ENCODE results near the gene OXA1L.
"Not testable (repeated sequence)": the region's sequence is repeated elsewhere in the genome, so short reads cannot be mapped to it uniquely, and the experiment has no call there.

Gene OXA1L

GRCh38 chr14:22802860-22803686 lies 36.6 kb downstream of the OXA1L start:
- Histone ChIP-seq H3K4me3 (no peak overlapping the region), H3K27ac (no peak overlapping the region)
- TF ChIP-seq, protein P1, sequence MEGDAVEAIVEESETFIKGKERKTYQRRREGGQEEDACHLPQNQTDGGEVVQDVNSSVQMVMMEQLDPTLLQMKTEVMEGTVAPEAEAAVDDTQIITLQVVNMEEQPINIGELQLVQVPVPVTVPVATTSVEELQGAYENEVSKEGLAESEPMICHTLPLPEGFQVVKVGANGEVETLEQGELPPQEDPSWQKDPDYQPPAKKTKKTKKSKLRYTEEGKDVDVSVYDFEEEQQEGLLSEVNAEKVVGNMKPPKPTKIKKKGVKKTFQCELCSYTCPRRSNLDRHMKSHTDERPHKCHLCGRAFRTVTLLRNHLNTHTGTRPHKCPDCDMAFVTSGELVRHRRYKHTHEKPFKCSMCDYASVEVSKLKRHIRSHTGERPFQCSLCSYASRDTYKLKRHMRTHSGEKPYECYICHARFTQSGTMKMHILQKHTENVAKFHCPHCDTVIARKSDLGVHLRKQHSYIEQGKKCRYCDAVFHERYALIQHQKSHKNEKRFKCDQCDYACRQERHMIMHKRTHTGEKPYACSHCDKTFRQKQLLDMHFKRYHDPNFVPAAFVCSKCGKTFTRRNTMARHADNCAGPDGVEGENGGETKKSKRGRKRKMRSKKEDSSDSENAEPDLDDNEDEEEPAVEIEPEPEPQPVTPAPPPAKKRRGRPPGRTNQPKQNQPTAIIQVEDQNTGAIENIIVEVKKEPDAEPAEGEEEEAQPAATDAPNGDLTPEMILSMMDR (IDR thresholded peaks at IDR 0.05): no peak
- no peak for DNase-seq (ENCODE audit: low spot score)

DNA sequence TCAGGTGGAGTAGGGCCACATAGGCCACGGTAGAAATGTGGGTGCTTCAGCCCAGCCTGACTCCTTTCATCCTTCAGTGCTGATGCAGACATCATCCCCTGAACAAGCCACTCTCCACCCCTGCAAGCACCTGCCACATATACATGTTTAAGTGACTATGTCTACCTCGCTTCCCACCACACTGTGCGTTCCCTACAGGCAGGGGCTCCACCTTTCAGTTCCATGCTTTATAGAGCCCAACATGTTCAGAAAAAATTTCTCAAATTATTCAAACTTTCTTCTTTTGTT lies 37.1 kb downstream of the OXA1L start:
- TF ChIP-seq, protein P1 (IDR thresholded peaks at IDR 0.05): no peak
- Histone ChIP-seq H3K27ac (no peak overlapping the region), H3K4me3 (no peak overlapping the region)
- DNase-seq (ENCODE audit: low spot score): no peak

DNA sequence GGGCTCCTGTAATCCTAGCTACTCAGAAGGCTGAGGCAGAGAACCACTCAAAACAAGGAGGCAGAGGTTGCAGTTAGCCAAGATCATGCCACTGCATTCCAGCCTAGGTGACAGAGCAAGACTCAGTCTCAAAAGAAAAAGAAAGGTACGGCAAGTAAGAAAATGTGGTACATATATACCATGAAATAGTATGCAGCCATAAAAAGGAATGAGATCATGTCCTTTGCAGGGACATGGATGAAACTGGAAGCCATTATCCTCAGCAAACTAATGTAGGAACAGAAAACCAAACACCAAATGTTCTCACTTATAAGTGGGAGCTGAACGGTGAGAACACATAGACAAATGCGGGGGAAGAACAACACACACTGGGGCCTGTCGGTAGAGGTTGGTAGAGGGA lies 38.7 kb downstream of the OXA1L start:
- not testable (repeated sequence) for DNase-seq (ENCODE audit: low spot score); H3K4me3 ChIP-seq; H3K27ac ChIP-seq

GRCh38 chr14:22807432-22808087 lies 41.1 kb downstream of the OXA1L start:
- TF ChIP-seq, protein P1 (IDR thresholded peaks at IDR 0.05): no peak
- no peak for DNase-seq (ENCODE audit: low spot score)
- no peak overlapping the region for H3K27ac ChIP-seq
- H3K4me3 ChIP-seq: no peak overlapping the region

- TF ChIP-seq, protein P1 (IDR thresholded peaks at IDR 0.05): no peak
- Histone ChIP-seq H3K27ac (no peak overlapping the region), H3K4me3 (no peak overlapping the region)
- DNase-seq (ENCODE audit: low spot score): no peak
Observed at GRCh38 chr14:22808388-22809209, 42.1 kb downstream of the OXA1L start.

DNA sequence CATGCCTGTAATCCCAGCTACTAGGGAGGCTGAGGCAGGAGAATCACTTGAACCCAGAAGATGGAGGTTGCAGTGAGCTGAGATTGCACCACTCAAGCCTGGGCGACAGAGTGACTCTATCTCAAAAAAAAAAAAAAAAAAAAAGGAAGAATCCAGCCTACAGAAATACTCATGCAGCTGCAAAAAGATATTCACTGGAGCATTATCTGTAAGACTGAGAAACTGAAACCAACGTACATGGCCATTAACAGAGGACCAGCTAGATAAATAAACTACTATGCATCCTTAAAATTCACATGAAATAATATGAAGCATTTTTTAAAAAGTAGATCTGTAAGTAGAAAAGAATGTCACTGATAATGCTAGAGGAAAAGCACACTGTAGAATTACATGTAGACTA lies 45.2 kb downstream of the OXA1L start:
- no peak for DNase-seq (ENCODE audit: low spot score)
- TF ChIP-seq, protein P1 (IDR thresholded peaks at IDR 0.05): no peak
- Histone ChIP-seq H3K27ac (no peak overlapping the region), H3K4me3 (no peak overlapping the region)

GRCh38 chr14:22812744-22813143 lies 46.3 kb downstream of the OXA1L start:
- no peak for DNase-seq (ENCODE audit: low spot score)
- TF ChIP-seq, protein P1 (IDR thresholded peaks at IDR 0.05): no peak
- no peak overlapping the region for H3K4me3 ChIP-seq
- H3K27ac ChIP-seq: no peak overlapping the region
